Measurements from ENCODE around the gene EEFSEC. TPM values are rescaled to one million over a fixed set of nuclear protein-coding genes. Genes with fewer than 3 reads are reported as not detected.

Gene EEFSEC
- total and polyA plus RNA-seq, 2 of the 8 experiments (the other 6 are each of a cell fraction or from before 2014, with no cell fraction given), result 13.1 to 19.8 TPM

DNA sequence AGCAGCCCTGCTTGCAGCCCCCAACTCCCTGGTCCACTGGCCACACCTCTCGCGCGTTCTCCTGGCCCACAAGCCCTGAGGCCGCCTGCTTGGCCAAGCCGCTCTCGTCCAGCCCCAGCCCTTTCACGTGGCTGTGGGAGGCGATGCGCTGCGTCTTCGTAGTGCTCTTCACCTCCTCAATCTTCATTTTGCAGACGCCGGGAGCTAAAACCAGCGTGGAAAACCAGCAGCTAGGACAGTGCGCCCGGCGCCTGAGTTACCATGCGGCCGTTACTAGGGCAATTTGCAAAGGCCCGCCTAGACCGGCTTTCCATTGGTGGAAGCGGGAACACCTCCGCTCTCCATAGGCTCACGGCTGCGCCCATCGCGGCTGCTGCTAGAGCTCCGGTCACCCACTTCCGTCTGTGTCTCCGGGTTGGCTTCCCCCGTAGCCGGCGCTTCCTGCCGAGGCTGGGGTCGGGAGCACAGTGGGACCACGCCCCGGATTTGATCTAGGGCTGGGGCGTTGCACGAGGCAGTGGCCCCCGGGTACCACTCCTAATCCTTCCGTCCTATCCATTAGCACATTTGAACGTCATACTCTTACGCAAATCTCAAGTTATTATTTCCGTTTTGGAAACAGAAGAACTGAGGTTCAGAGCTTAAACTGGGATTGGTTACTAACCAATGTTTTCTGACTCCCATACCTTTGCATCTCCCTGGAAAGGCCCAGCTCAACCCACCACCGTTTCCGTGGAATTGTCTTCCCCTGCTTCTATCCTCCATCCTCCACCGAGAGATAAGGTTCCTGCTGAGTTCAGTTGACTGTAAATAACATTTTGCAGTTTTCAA, 29.5 kb upstream of the EEFSEC start, which contains the start of gene RUVBL1 (continued):
- no peak for TF ChIP-seq BRCA1 (IDR thresholded peaks at IDR 0.05; ENCODE audit: low read depth, low read length)
- no peak for TF ChIP-seq FOSL1 (IDR thresholded peaks at IDR 0.05; ENCODE audit: insufficient read depth, low read depth, low read length)
- peak; percentile 70 for TF ChIP-seq TAF7 (optimal IDR thresholded peaks at IDR 0.05; ENCODE audit: borderline replicate concordance, low read depth, low read length)
- TF ChIP-seq SAP30 (IDR thresholded peaks at IDR 0.05; ENCODE audit: insufficient read depth, insufficient replicate concordance, low read length), result peak; percentile 86
- peak in 1 of 2 experiments; percentile 76; a peak in 1 of 4 replicates for TF ChIP-seq HDAC2 (IDR thresholded peaks at IDR 0.05; ENCODE audit: borderline replicate concordance in 1 of 2, low read depth in 2 of 2, low read length in 2 of 2)
- peak; percentile 70 for TF ChIP-seq TBP (IDR thresholded peaks at IDR 0.05; ENCODE audit: low read depth, low read length)
- TF ChIP-seq CBX5 (IDR thresholded peaks at IDR 0.05; ENCODE audit: low read depth, low read length), result no peak
- TF ChIP-seq, protein P1, sequence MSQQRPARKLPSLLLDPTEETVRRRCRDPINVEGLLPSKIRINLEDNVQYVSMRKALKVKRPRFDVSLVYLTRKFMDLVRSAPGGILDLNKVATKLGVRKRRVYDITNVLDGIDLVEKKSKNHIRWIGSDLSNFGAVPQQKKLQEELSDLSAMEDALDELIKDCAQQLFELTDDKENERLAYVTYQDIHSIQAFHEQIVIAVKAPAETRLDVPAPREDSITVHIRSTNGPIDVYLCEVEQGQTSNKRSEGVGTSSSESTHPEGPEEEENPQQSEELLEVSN (IDR thresholded peaks at IDR 0.05), result peak; percentile 81
- no peak for TF ChIP-seq KDM1A (IDR thresholded peaks at IDR 0.05; ENCODE audit: borderline replicate concordance, low read length)
- TF ChIP-seq POU5F1 (IDR thresholded peaks at IDR 0.05; ENCODE audit: low read depth, low read length), result no peak
- TF ChIP-seq JUN (IDR thresholded peaks at IDR 0.05; ENCODE audit: low read depth, low read length), result no peak
- TF ChIP-seq SRF (IDR thresholded peaks at IDR 0.05; ENCODE audit: low read depth, low read length), result no peak
- peak; percentile 99 for TF ChIP-seq SP1 (IDR thresholded peaks at IDR 0.05; ENCODE audit: low read depth, low read length)
- TF ChIP-seq, protein P2, sequence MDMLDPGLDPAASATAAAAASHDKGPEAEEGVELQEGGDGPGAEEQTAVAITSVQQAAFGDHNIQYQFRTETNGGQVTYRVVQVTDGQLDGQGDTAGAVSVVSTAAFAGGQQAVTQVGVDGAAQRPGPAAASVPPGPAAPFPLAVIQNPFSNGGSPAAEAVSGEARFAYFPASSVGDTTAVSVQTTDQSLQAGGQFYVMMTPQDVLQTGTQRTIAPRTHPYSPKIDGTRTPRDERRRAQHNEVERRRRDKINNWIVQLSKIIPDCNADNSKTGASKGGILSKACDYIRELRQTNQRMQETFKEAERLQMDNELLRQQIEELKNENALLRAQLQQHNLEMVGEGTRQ (IDR thresholded peaks at IDR 0.05; ENCODE audit: low read length), result no peak
- TF ChIP-seq EP300 (IDR thresholded peaks at IDR 0.05; ENCODE audit: borderline replicate concordance in 1 of 2, low read depth in 2 of 2, low read length in 2 of 2), result no peak
- TF ChIP-seq SP4 (IDR thresholded peaks at IDR 0.05; ENCODE audit: low read length), result 0 out of 2 replicates have a peak, but pooled peaks have one; percentile 65
- no peak for TF ChIP-seq KDM4A (IDR thresholded peaks at IDR 0.05; ENCODE audit: low read depth, low read length, severe bottlenecking)
- no peak for TF ChIP-seq EGR1 (IDR thresholded peaks at IDR 0.05; ENCODE audit: borderline replicate concordance, low read depth, low read length)
- no peak for TF ChIP-seq RBBP5 (IDR thresholded peaks at IDR 0.05; ENCODE audit: borderline replicate concordance, low read depth, low read length)
- no peak for TF ChIP-seq CBX8 (IDR thresholded peaks at IDR 0.05; ENCODE audit: borderline replicate concordance, low read depth, low read length)
- peak; percentile 71; the same call in 1 of the 2 replicates for TF ChIP-seq RFX5 (IDR thresholded peaks at IDR 0.05; ENCODE audit: borderline replicate concordance, low read depth, low read length)
- TF ChIP-seq BCL11A (IDR thresholded peaks at IDR 0.05; ENCODE audit: low read depth in 2 of 2, low read length in 2 of 2), result no peak
